ENCODE data around the gene BUD31. TPM values are rescaled to one million over a fixed set of nuclear protein-coding genes. Genes with fewer than 3 reads are reported as not detected.

BUD31 gene
- total and polyA plus RNA-seq, 2 of the 8 experiments (the other 6 are each of a cell fraction or from before 2014, with no cell fraction given), result 46.7 to 114 TPM

- TF ChIP-seq CHD7 (IDR thresholded peaks at IDR 0.05; ENCODE audit: insufficient replicate concordance, low read length) (no peak), MAX (IDR thresholded peaks at IDR 0.05) (no peak), RAD21 (IDR thresholded peaks at IDR 0.05 in 1 of 2, conservative IDR thresholded peaks at IDR 0.05 in 1 of 2; ENCODE audit: low read depth in 2 of 2, low read length in 2 of 2) (no peak), E2F6 (IDR thresholded peaks at IDR 0.05) (no peak), ATF2 (IDR thresholded peaks at IDR 0.05; ENCODE audit: low read length) (no peak), KDM5A (IDR thresholded peaks at IDR 0.05; ENCODE audit: low read length) (no peak), HDAC6 (IDR thresholded peaks at IDR 0.05; ENCODE audit: low read depth, low read length) (no peak), CHD1 (IDR thresholded peaks at IDR 0.05; ENCODE audit: low read depth, low read length) (no peak)
Observed at GRCh38 chr7:99383791-99384370, 24.9 kb upstream of the BUD31 start (continued).
